Epithelial cell of esophagus (primary cell): Measurements from ENCODE around the gene RNF4.

Experiments used
- DNase-seq: peaks from one replicate; pipeline ENCODE4 v3.0.0; 2010; ENCODE audit warnings: low read depth
- H3K4me3 ChIP-seq: 2 replicates; pipeline ENCODE4 v1.5.1; 2011; ENCODE audit warnings: mild to moderate bottlenecking, low read length, control low read depth
- CTCF ChIP-seq: IDR thresholded peaks from 2 replicates; pipeline ENCODE4 v1.5.1; 2011; ENCODE audit warnings: low read depth, mild to moderate bottlenecking, low read length, control low read depth, inconsistent platforms; ENCODE audit not compliant: insufficient read depth; ENCODE audit errors: missing control alignments

RNF4 gene

GRCh38 chr4:2489841-2490552 is 21.1 kb downstream of the RNF4 start:
- H3K4me3 ChIP-seq = no peak overlapping the region
- TF ChIP-seq CTCF = no peak
- peak; percentile 29 for DNase-seq

- DNase-seq = no peak
- no peak overlapping the region for H3K4me3 ChIP-seq
- TF ChIP-seq CTCF = no peak
Measured at GRCh38 chr4:2492970-2493369, 24.1 kb downstream of the RNF4 start.

- TF ChIP-seq CTCF = no peak
- DNase-seq = no peak
- no peak overlapping the region for H3K4me3 ChIP-seq
Measured at GRCh38 chr4:2494992-2495391, 26.1 kb downstream of the RNF4 start.

GRCh38 chr4:2497324-2497723 is 28.4 kb downstream of the RNF4 start:
- no peak overlapping the region for H3K4me3 ChIP-seq
- no peak for DNase-seq
- TF ChIP-seq CTCF = no peak

GRCh38 chr4:2497931-2498330 is 29.0 kb downstream of the RNF4 start:
- no peak overlapping the region for H3K4me3 ChIP-seq
- no peak for TF ChIP-seq CTCF
- no peak for DNase-seq

GRCh38 chr4:2500547-2500946 is 31.6 kb downstream of the RNF4 start:
- H3K4me3 ChIP-seq = no peak overlapping the region
- DNase-seq = no peak
- TF ChIP-seq CTCF = no peak

GRCh38 chr4:2501034-2501594 is 32.2 kb downstream of the RNF4 start:
- no peak for TF ChIP-seq CTCF
- no peak for DNase-seq
- no peak overlapping the region for H3K4me3 ChIP-seq
